ENCODE measurements around the gene AKNA.

Gene AKNA

DNA sequence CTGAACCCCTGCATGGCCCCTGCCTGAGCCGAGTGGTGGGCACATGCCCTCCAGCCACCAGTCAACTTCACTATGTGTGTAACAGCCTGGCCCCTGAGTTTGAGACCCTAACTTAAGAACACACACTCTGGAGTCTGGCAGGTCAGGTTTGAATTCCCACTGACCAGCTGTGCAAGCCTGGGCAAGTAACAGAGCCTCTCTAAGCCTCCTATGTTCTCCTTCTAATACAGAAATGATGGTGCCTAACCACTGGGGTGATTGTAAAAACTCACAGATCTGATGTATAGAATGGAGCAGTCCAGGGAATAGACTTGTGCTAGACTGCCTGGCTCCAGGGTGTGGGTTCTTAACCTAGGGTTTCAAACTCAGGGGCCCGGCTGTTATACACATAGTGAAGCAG, 16.7 kb upstream of the AKNA start:
- Histone ChIP-seq H3K36me3 (ENCODE audit: control insufficient read depth, low read depth, low read length) (no peaks in the 10 kb centered on the region), H3K4me1 (ENCODE audit: control insufficient read depth, low read depth, low read length) (peaks cover 4% of the 10 kb centered on the region), H3K27me3 (ENCODE audit: control insufficient read depth, insufficient read depth, low read length) (no peaks in the 10 kb centered on the region), H3K27ac (ENCODE audit: low read length) (no peak overlapping the region), H3K9ac (ENCODE audit: low read length) (no peak overlapping the region), H3K4me3 (ENCODE audit: low read length) (no peak overlapping the region), H3K9me3 (ENCODE audit: control insufficient read depth, low read depth, low read length) (no peaks in the 10 kb centered on the region)

DNA sequence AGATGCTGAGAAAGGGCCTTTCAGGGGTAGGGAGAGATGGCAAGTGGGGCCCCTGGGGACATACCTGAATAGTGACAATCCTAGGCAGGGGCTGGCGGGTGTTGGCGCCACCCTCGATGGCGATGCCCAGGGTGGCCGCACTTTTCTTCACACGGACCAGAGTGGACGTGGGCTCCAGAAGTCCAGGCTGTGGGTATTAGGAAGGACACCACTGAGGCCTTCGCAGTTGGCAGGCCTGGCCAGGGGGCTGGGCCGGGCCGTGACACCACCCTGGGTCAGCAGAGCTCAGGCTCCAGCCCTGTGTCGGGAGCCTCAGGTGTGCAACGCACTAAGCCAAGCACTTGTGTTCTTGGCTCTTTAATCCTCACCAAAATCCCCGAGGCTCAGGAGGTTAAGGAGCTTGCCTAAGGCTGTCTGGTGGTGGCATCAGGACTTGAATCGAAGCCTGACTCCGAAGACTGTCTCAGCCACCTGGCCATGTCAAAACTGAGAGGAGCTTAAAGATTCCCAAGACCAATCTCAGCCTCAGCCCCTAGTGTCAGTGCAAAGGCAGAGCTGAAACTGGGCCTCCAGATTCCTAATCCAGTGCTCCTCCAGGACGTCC, 15.5 kb upstream of the AKNA start:
- H3K9me3 ChIP-seq (ENCODE audit: control insufficient read depth, low read depth, low read length) = no peaks in the 10 kb centered on the region
- no peak overlapping the region for H3K27ac ChIP-seq (ENCODE audit: low read length)
- H3K27me3 ChIP-seq (ENCODE audit: control insufficient read depth, insufficient read depth, low read length) = no peaks in the 10 kb centered on the region
- H3K4me3 ChIP-seq (ENCODE audit: low read length) = no peak overlapping the region
- no peak overlapping the region for H3K9ac ChIP-seq (ENCODE audit: low read length)
- no peaks in the 10 kb centered on the region for H3K36me3 ChIP-seq (ENCODE audit: control insufficient read depth, low read depth, low read length)
- no peaks in the 10 kb centered on the region for H3K4me1 ChIP-seq (ENCODE audit: control insufficient read depth, low read depth, low read length)

GRCh38 chr9:114401344-114401743, 13.6 kb upstream of the AKNA start:
- H3K27me3 ChIP-seq (ENCODE audit: control insufficient read depth, insufficient read depth, low read length) = no peaks in the 10 kb centered on the region
- no peaks in the 10 kb centered on the region for H3K9me3 ChIP-seq (ENCODE audit: control insufficient read depth, low read depth, low read length)
- H3K36me3 ChIP-seq (ENCODE audit: control insufficient read depth, low read depth, low read length) = no peaks in the 10 kb centered on the region
- H3K9ac ChIP-seq (ENCODE audit: low read length) = no peak overlapping the region
- no peak overlapping the region for H3K4me3 ChIP-seq (ENCODE audit: low read length)
- peaks cover 10% of the 10 kb centered on the region for H3K4me1 ChIP-seq (ENCODE audit: control insufficient read depth, low read depth, low read length)
- no peak overlapping the region for H3K27ac ChIP-seq (ENCODE audit: low read length)

DNA sequence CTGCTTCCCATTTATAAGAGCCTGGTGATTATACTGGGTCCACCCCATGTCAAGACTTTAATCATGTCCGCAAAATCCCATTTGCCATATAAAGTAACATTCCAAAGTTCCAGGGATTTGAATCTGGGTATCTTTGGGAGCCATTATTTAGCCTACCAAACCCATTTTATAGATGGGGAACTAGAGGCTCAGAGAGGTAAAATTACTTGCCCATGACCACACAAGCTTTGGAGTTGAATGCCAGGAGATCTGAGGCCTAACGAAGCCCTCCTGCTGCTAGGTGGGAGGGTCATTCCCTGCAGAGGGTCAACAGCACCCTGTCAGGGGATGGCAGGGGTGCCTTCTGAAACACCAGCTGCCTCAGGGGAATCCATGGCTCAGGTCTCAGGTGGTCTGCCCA, 13.0 kb upstream of the AKNA start:
- Histone ChIP-seq H3K9me3 (ENCODE audit: control insufficient read depth, low read depth, low read length) (no peaks in the 10 kb centered on the region), H3K27ac (ENCODE audit: low read length) (no peak overlapping the region), H3K4me1 (ENCODE audit: control insufficient read depth, low read depth, low read length) (peaks cover 10% of the 10 kb centered on the region), H3K4me3 (ENCODE audit: low read length) (no peak overlapping the region), H3K36me3 (ENCODE audit: control insufficient read depth, low read depth, low read length) (no peaks in the 10 kb centered on the region), H3K9ac (ENCODE audit: low read length) (no peak overlapping the region), H3K27me3 (ENCODE audit: control insufficient read depth, insufficient read depth, low read length) (no peaks in the 10 kb centered on the region)

DNA sequence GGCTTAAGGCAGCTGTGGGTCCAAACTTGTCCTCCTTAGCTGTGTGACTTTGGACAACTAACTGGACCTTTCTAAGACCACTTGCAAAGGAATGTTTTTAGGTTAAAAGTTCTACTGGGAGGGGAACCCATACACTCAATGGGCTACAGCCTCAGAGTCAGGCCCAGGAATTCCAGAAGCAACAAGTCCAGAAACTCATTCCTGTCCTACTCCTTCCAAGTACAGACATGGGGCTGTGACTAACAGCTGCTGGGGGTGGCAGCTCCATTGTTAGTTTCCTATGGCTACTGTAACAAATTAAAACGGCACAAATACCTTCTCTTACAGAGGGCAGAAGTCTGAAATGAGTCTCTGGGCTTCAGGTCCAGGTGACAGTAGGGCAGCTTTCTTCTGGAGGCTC, 12.4 kb upstream of the AKNA start:
- H3K27me3 ChIP-seq (ENCODE audit: control insufficient read depth, insufficient read depth, low read length) = no peaks in the 10 kb centered on the region
- peaks cover 10% of the 10 kb centered on the region for H3K4me1 ChIP-seq (ENCODE audit: control insufficient read depth, low read depth, low read length)
- no peak overlapping the region for H3K27ac ChIP-seq (ENCODE audit: low read length)
- no peaks in the 10 kb centered on the region for H3K9me3 ChIP-seq (ENCODE audit: control insufficient read depth, low read depth, low read length)
- no peak overlapping the region for H3K4me3 ChIP-seq (ENCODE audit: low read length)
- no peaks in the 10 kb centered on the region for H3K36me3 ChIP-seq (ENCODE audit: control insufficient read depth, low read depth, low read length)
- H3K9ac ChIP-seq (ENCODE audit: low read length) = no peak overlapping the region

- Histone ChIP-seq H3K4me1 (ENCODE audit: control insufficient read depth, low read depth, low read length) (peaks cover 10% of the 10 kb centered on the region), H3K27ac (ENCODE audit: low read length) (no peak overlapping the region), H3K9me3 (ENCODE audit: control insufficient read depth, low read depth, low read length) (no peaks in the 10 kb centered on the region), H3K36me3 (ENCODE audit: control insufficient read depth, low read depth, low read length) (no peaks in the 10 kb centered on the region), H3K27me3 (ENCODE audit: control insufficient read depth, insufficient read depth, low read length) (no peaks in the 10 kb centered on the region), H3K9ac (ENCODE audit: low read length) (no peak overlapping the region), H3K4me3 (ENCODE audit: low read length) (no peak overlapping the region)
Measured at GRCh38 chr9:114399381-114399780, 11.6 kb upstream of the AKNA start.

DNA sequence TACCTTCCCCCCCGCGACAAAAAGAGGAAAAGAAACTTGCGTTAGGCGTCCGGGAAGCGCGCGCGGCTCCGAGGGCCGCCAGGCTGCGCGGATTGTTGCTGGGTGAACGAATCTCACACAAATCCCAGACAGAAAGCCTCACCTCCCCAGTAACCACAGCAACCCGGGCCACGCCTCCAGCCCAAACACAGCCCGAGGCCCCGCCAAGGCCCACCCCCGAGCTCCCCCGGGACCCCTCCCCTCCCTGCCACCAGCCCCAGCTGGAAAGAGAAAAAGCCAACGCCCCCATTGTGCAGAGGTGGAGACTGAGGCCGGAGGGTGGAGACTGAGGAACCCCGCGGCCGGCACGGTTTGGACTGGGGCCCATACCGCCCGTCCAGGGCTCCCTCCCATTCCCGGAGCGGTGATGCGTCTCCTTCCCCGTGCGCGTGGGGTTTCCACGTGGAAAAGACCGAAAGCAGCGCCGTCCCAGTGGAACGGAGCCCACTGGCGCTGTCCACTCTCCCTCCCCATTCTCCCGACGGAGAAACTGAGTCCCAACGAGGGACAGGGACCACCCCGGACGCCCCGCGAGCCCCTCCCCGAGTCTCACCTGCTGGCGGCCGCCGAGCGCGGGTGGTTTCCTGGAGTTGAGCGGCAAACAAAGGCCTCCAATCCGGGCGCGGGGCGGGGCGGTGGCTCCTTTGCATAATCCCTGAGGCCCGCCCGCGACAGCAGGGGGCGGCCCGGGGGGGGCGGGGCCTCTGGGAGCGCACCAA, 10.2 kb upstream of the AKNA start:
- Histone ChIP-seq H3K9me3 (ENCODE audit: control insufficient read depth, low read depth, low read length) (no peaks in the 10 kb centered on the region), H3K4me3 (ENCODE audit: low read length) (peak overlapping the region; percentile 71), H3K27ac (ENCODE audit: low read length) (no peak overlapping the region), H3K4me1 (ENCODE audit: control insufficient read depth, low read depth, low read length) (peaks cover 10% of the 10 kb centered on the region), H3K27me3 (ENCODE audit: control insufficient read depth, insufficient read depth, low read length) (no peaks in the 10 kb centered on the region), H3K9ac (ENCODE audit: low read length) (peak overlapping the region; percentile 69), H3K36me3 (ENCODE audit: control insufficient read depth, low read depth, low read length) (no peaks in the 10 kb centered on the region)

GRCh38 chr9:114397219-114397847, 9.6 kb upstream of the AKNA start:
- H3K36me3 ChIP-seq (ENCODE audit: control insufficient read depth, low read depth, low read length) = no peaks in the 10 kb centered on the region
- H3K4me3 ChIP-seq (ENCODE audit: low read length) = peak overlapping the region; percentile 71
- H3K9me3 ChIP-seq (ENCODE audit: control insufficient read depth, low read depth, low read length) = no peaks in the 10 kb centered on the region
- peak overlapping the region; percentile 69 for H3K9ac ChIP-seq (ENCODE audit: low read length)
- peaks cover 10% of the 10 kb centered on the region for H3K4me1 ChIP-seq (ENCODE audit: control insufficient read depth, low read depth, low read length)
- no peaks in the 10 kb centered on the region for H3K27me3 ChIP-seq (ENCODE audit: control insufficient read depth, insufficient read depth, low read length)
- H3K27ac ChIP-seq (ENCODE audit: low read length) = no peak overlapping the region

GRCh38 chr9:114396558-114397218, 8.9 kb upstream of the AKNA start:
- no peaks in the 10 kb centered on the region for H3K36me3 ChIP-seq (ENCODE audit: control insufficient read depth, low read depth, low read length)
- H3K4me3 ChIP-seq (ENCODE audit: low read length) = peak overlapping the region; percentile 71
- H3K27me3 ChIP-seq (ENCODE audit: control insufficient read depth, insufficient read depth, low read length) = no peaks in the 10 kb centered on the region
- no peaks in the 10 kb centered on the region for H3K9me3 ChIP-seq (ENCODE audit: control insufficient read depth, low read depth, low read length)
- H3K27ac ChIP-seq (ENCODE audit: low read length) = no peak overlapping the region
- H3K9ac ChIP-seq (ENCODE audit: low read length) = peak overlapping the region; percentile 69
- peaks cover 10% of the 10 kb centered on the region for H3K4me1 ChIP-seq (ENCODE audit: control insufficient read depth, low read depth, low read length)

- Histone ChIP-seq H3K4me3 (ENCODE audit: low read length) (no peak overlapping the region), H3K36me3 (ENCODE audit: control insufficient read depth, low read depth, low read length) (no peaks in the 10 kb centered on the region), H3K9me3 (ENCODE audit: control insufficient read depth, low read depth, low read length) (no peaks in the 10 kb centered on the region), H3K9ac (ENCODE audit: low read length) (no peak overlapping the region), H3K4me1 (ENCODE audit: control insufficient read depth, low read depth, low read length) (peaks cover 10% of the 10 kb centered on the region), H3K27ac (ENCODE audit: low read length) (no peak overlapping the region), H3K27me3 (ENCODE audit: control insufficient read depth, insufficient read depth, low read length) (no peaks in the 10 kb centered on the region)
Measured at GRCh38 chr9:114395768-114396167, 8.0 kb upstream of the AKNA start.

DNA sequence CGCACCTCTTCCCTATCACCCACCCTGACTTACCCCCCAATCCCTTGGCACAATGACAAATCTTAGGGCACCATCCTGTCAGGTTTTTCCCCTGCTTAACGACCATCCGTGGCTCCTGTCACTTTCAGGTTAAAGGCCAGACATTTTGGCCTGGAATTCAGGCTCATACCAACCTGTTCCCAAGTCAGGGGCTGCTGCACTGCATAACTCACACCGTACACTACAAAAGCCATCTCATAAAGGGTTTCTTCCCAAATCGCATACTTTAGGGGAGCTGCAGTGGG, 7.5 kb upstream of the AKNA start:
- no peak overlapping the region for H3K9ac ChIP-seq (ENCODE audit: low read length)

More for the DNA sequence above, 7.5 kb upstream of the AKNA start:
- Histone ChIP-seq H3K36me3 (ENCODE audit: control insufficient read depth, low read depth, low read length) (no peaks in the 10 kb centered on the region), H3K27me3 (ENCODE audit: control insufficient read depth, insufficient read depth, low read length) (no peaks in the 10 kb centered on the region), H3K27ac (ENCODE audit: low read length) (no peak overlapping the region), H3K9me3 (ENCODE audit: control insufficient read depth, low read depth, low read length) (no peaks in the 10 kb centered on the region), H3K4me3 (ENCODE audit: low read length) (no peak overlapping the region), H3K4me1 (ENCODE audit: control insufficient read depth, low read depth, low read length) (peaks cover 10% of the 10 kb centered on the region)

All from iPS-18a (cell line).